HepG2 (cell line): ENCODE data around the gene NXPH1. TPM values are rescaled to one million over a fixed set of nuclear protein-coding genes. Genes with fewer than 3 reads are reported as not detected.

Experiments
- ATAC-seq: fragments of 200-7000 bp; cut with Tn5 transposase; 3 replicates; pipeline ENCODE4 v1.9.1; 2020; ENCODE audit warnings: mild to moderate bottlenecking, moderate library complexity
- BruUV-seq: library from RNA; stranded (reverse); fragments of 400-500 nt; replicated peaks from 2 replicates; lab custom pipeline; 2021; lab: Mats Ljungman, UMichigan
- CTCF ChIA-PET: fragments of 300-600 bp; formaldehyde crosslinking; extraction: SDS; loops from one replicate; lab custom pipeline; 2021; ENCODE audit warnings: low total read pairs, inconsistent platforms, low intra/inter-chr PET ratio; lab: Yijun Ruan, JAX
- POLR2A ChIA-PET: fragments of 350-600 bp; sonication (Branson Sonifier 250); formaldehyde crosslinking; loops from one replicate; lab custom pipeline; 2020; ENCODE audit warnings: antibody characterized with exemption, inconsistent platforms; lab: Yijun Ruan, JAX
- DNase-seq: peaks from one replicate; pipeline ENCODE4 v3.0.0-alpha.2; 2015; ENCODE audit warnings: low spot score
- FAIRE-seq: peaks from 3 replicates; lab custom pipeline; 2011; peaks lifted over from hg19 to GRCh38; lab: Jason Lieb, UNC
- H2AFZ ChIP-seq: one replicate; pipeline ENCODE4 v1.6.1; 2011; ENCODE audit warnings: low read length, inconsistent platforms
- H3K27ac ChIP-seq: fragments of 300-600 bp; 3 replicates; pipeline ENCODE4 v1.8.0; 2011; ENCODE audit warnings: mixed run types, mild to moderate bottlenecking, mixed read lengths, low read length, inconsistent platforms; ENCODE audit not compliant: insufficient read depth; ENCODE audit errors: extremely low read length
- H3K27me3 ChIP-seq, 2 experiments: fragments of 200-600 bp in 1 of 2; 2 replicates in 1 of 2; 3 replicates in 1 of 2; pipeline versions ENCODE4 v1.6.0 to v1.8.0; 2011; ENCODE audit warnings: low read length in 2 of 2, mild to moderate bottlenecking in 2 of 2, moderate library complexity in 2 of 2, inconsistent platforms in 1 of 2; ENCODE audit not compliant: insufficient read depth in 2 of 2, control insufficient read depth in 1 of 2
- H3K36me3 ChIP-seq, 2 experiments: fragments of 200-600 bp in 1 of 2; replicated peaks in 1 of 2; 2 replicates in 1 of 2; 3 replicates in 1 of 2; pipeline versions ENCODE4 v1.5.1 to v1.8.0; 2011; ENCODE audit warnings: low read length in 2 of 2, inconsistent platforms in 1 of 2; ENCODE audit not compliant: insufficient read depth in 2 of 2, control insufficient read depth in 1 of 2
- H3K4me1 ChIP-seq: 2 replicates; pipeline ENCODE4 v1.5.1; 2012; ENCODE audit warnings: low read length, inconsistent platforms; ENCODE audit not compliant: insufficient read depth
- H3K4me2 ChIP-seq: 2 replicates; pipeline ENCODE4 v1.6.0; 2011; ENCODE audit warnings: low read depth, low read length, inconsistent platforms
- H3K4me3 ChIP-seq, 3 experiments: fragments of 200-600 bp in 1 of 3; sonication (generic), shearing (Covaris generic) in 1 of 3; replicated peaks in 1 of 3; 2 replicates each; pipeline ENCODE4 v1.5.1; 2011 to 2016; ENCODE audit warnings: low read length in 3 of 3, inconsistent platforms in 2 of 3, low read depth in 2 of 3, mild to moderate bottlenecking in 2 of 3, control low read depth in 1 of 3, mixed read lengths in 1 of 3; ENCODE audit not compliant: insufficient read depth in 1 of 3
- H3K79me2 ChIP-seq: one replicate; pipeline ENCODE4 v1.6.1; 2011; ENCODE audit warnings: low read length, inconsistent platforms; ENCODE audit not compliant: insufficient read depth
- H3K9ac ChIP-seq: 2 replicates; pipeline ENCODE4 v1.6.0; 2011; ENCODE audit warnings: mild to moderate bottlenecking, low read depth, low read length, inconsistent platforms; ENCODE audit not compliant: insufficient read depth
- H3K9me3 ChIP-seq: 2 replicates; pipeline ENCODE4 v1.5.1; 2012; ENCODE audit warnings: mild to moderate bottlenecking, low read length
- H4K20me1 ChIP-seq: 2 replicates; pipeline ENCODE4 v1.6.0; 2011; ENCODE audit warnings: inconsistent platforms, mild to moderate bottlenecking, low read length, moderate library complexity; ENCODE audit not compliant: insufficient read depth
- GPN1 ChIP-seq: sonication (generic); formaldehyde crosslinking; IDR thresholded peaks from 2 replicates; pipeline ENCODE4 v1.5.1; 2020; ENCODE audit warnings: missing genetic modification reagents, borderline replicate concordance
- HDAC1 ChIP-seq: sonication (generic); formaldehyde crosslinking; IDR thresholded peaks from 2 replicates; pipeline ENCODE4 v1.5.1; 2020; ENCODE audit warnings: mild to moderate bottlenecking, missing genetic modification reagents
- NONO ChIP-seq, 2 experiments: fragments of 450-650 bp in 1 of 2; sonication (generic) in 1 of 2; formaldehyde crosslinking in 1 of 2; IDR thresholded peaks in 1 of 2; conservative IDR thresholded peaks in 1 of 2; 2 replicates each; pipeline versions ENCODE4 v1.6.1 to v1.8.0; 2017 to 2022; ENCODE audit warnings: mild to moderate bottlenecking in 1 of 2, missing genetic modification reagents in 1 of 2, moderate library complexity in 1 of 2
- ZNF547 ChIP-seq: sonication (generic); formaldehyde crosslinking; IDR thresholded peaks from 2 replicates; pipeline ENCODE4 v1.5.1; 2020; ENCODE audit warnings: mild to moderate bottlenecking, missing genetic modification reagents
- ZNF737 ChIP-seq: sonication (generic); formaldehyde crosslinking; IDR thresholded peaks from 2 replicates; pipeline ENCODE4 v1.5.0; 2020; ENCODE audit warnings: missing genetic modification reagents, mild to moderate bottlenecking, borderline replicate concordance
- WGBS: methylation state at CpG from one replicate; pipeline ENCODE4 v1.1.6; 2017; ENCODE audit warnings: low lambda C conversion rate; 5-methylcytosine and 5-hydroxymethylcytosine counted together
- in situ Hi-C: cut with HindIII; loops from 2 replicates; pipeline ENCODE4 v1.10.0; 2017; ENCODE audit warnings: low pct_unique_long_range_greater_than_20kb; ENCODE audit not compliant: extremely low pct_ligation_motif_present
- intact Hi-C: fragments of 100-400 bp; cut with micrococcal nuclease; formaldehyde crosslinking; loops from one replicate; pipeline ENCODE4 v1.10.0; 2022; ENCODE audit not compliant: unreplicated experiment
- polyA plus RNA-seq, 8 experiments: library from polyadenylated mRNA; depleted of rRNA in 3 of 8; stranded (reverse) in 7 of 8; unstranded in 1 of 8; fragments of >200 nt; fragmentation: Illumina TruSeq in 4 of 8; extraction: Trizol in 4 of 8; gene quantifications; 2 replicates each; pipeline versions ENCODE4 v1.2.1 to v1.2.3, GENCODE V29; 2011 to 2016; ENCODE audit warnings: low read depth in 4 of 8, missing spikeins in 1 of 8, mixed read lengths in 1 of 8; ENCODE audit not compliant: insufficient read depth in 1 of 8
- total RNA-seq, 5 experiments: library from RNA; depleted of rRNA; stranded (reverse); fragments of >200 nt; fragmentation: Illumina TruSeq; extraction: Trizol; gene quantifications; 2 replicates each; pipeline ENCODE4 v1.2.3, GENCODE V29; 2016; ENCODE audit warnings: low read depth in 1 of 5
- TF ChIP-seq, protein P1 (sequence below): sonication (generic); formaldehyde crosslinking; IDR thresholded peaks from 2 replicates; pipeline ENCODE4 v1.8.0; 2022; ENCODE audit warnings: missing genetic modification reagents, mild to moderate bottlenecking, borderline replicate concordance
- TF ChIP-seq, protein P2 (sequence below): IDR thresholded peaks from 2 replicates; pipeline ENCODE4 v1.6.1; 2016; ENCODE audit warnings: low read depth, missing genetic modification reagents, missing compliant biosample characterization
- TF ChIP-seq, protein P3 (sequence below): sonication (generic); formaldehyde crosslinking; IDR thresholded peaks from 2 replicates; pipeline ENCODE4 v1.9.0; 2022; ENCODE audit warnings: missing genetic modification reagents, mild to moderate bottlenecking, borderline replicate concordance
- TF ChIP-seq, protein P4 (sequence below): sonication (generic); formaldehyde crosslinking; IDR thresholded peaks from 2 replicates; pipeline ENCODE4 v1.8.0; 2022; ENCODE audit warnings: missing genetic modification reagents, low read depth, mild to moderate bottlenecking, borderline replicate concordance
- TF ChIP-seq, protein P5 (sequence below): IDR thresholded peaks from 2 replicates; pipeline ENCODE4 v1.6.1; 2016; ENCODE audit warnings: control low read depth
- TF ChIP-seq, protein P6 (sequence below): sonication (generic); formaldehyde crosslinking; conservative IDR thresholded peaks from 2 replicates; pipeline ENCODE4 v1.4.0; 2020; ENCODE audit warnings: missing genetic modification reagents

The NXPH1 gene
- total and polyA plus RNA-seq, 2 of the 13 experiments (the other 11 are each of a cell fraction or from before 2014, with no cell fraction given): not detected

DNA sequence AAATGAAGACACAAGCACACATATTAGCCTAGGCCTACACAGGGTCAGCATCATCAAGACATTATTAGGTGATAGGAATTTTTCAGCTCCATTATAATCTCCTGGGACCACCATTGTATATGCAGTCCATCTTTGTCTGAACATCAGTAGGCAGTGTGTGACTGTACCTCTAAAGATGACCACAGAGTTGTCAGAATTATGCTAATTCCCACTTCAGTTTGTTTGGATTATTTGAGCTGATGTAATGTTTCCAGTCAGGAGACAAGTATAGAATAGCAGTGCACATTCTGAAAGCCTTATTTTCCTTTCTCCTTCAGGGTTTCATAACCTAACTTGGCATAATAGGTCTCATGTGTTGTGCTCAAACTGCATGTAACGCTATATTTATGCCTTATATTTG lies 306.4 kb downstream of the NXPH1 start:
- no peak for ATAC-seq
- POLR2A ChIA-PET: no interaction called here
- Histone ChIP-seq H3K4me3 (no peak overlapping the region), H2AFZ (no peak overlapping the region), H3K9ac (no peak overlapping the region), H3K36me3 (no peaks in the 10 kb centered on the region), H3K4me1 (no peaks in the 10 kb centered on the region), H3K4me2 (no peak overlapping the region), H3K9me3 (peaks cover 15% of the 10 kb centered on the region), H3K27me3 (no peaks in the 10 kb centered on the region), H4K20me1 (no peaks in the 10 kb centered on the region), H3K79me2 (no peaks in the 10 kb centered on the region), H3K27ac (no peak overlapping the region)
- DNase-seq: no peak
- 0% methylated on average over 1 of the region's 1 CpG for WGBS
- no TSS peak for BruUV-seq
- no peak for FAIRE-seq
- CTCF ChIA-PET: no interaction called here
- intact Hi-C loops: no loop called here
- in situ Hi-C loops: no loop called here
- TF ChIP-seq ZNF547 (no peak), ZNF737 (CRISPR knock-in tag) (no peak), NONO (IDR thresholded peaks at IDR 0.05) (no peak), NONO (CRISPR knock-in tag; conservative IDR thresholded peaks at IDR 0.05) (no peak), HDAC1 (CRISPR knock-in tag) (no peak), GPN1 (CRISPR knock-in tag) (no peak)
- TF ChIP-seq, protein P1, sequence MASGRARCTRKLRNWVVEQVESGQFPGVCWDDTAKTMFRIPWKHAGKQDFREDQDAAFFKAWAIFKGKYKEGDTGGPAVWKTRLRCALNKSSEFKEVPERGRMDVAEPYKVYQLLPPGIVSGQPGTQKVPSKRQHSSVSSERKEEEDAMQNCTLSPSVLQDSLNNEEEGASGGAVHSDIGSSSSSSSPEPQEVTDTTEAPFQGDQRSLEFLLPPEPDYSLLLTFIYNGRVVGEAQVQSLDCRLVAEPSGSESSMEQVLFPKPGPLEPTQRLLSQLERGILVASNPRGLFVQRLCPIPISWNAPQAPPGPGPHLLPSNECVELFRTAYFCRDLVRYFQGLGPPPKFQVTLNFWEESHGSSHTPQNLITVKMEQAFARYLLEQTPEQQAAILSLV (CRISPR knock-in tag): no peak
- TF ChIP-seq, protein P2, sequence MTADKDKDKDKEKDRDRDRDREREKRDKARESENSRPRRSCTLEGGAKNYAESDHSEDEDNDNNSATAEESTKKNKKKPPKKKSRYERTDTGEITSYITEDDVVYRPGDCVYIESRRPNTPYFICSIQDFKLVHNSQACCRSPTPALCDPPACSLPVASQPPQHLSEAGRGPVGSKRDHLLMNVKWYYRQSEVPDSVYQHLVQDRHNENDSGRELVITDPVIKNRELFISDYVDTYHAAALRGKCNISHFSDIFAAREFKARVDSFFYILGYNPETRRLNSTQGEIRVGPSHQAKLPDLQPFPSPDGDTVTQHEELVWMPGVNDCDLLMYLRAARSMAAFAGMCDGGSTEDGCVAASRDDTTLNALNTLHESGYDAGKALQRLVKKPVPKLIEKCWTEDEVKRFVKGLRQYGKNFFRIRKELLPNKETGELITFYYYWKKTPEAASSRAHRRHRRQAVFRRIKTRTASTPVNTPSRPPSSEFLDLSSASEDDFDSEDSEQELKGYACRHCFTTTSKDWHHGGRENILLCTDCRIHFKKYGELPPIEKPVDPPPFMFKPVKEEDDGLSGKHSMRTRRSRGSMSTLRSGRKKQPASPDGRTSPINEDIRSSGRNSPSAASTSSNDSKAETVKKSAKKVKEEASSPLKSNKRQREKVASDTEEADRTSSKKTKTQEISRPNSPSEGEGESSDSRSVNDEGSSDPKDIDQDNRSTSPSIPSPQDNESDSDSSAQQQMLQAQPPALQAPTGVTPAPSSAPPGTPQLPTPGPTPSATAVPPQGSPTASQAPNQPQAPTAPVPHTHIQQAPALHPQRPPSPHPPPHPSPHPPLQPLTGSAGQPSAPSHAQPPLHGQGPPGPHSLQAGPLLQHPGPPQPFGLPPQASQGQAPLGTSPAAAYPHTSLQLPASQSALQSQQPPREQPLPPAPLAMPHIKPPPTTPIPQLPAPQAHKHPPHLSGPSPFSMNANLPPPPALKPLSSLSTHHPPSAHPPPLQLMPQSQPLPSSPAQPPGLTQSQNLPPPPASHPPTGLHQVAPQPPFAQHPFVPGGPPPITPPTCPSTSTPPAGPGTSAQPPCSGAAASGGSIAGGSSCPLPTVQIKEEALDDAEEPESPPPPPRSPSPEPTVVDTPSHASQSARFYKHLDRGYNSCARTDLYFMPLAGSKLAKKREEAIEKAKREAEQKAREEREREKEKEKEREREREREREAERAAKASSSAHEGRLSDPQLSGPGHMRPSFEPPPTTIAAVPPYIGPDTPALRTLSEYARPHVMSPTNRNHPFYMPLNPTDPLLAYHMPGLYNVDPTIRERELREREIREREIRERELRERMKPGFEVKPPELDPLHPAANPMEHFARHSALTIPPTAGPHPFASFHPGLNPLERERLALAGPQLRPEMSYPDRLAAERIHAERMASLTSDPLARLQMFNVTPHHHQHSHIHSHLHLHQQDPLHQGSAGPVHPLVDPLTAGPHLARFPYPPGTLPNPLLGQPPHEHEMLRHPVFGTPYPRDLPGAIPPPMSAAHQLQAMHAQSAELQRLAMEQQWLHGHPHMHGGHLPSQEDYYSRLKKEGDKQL: no peak
- TF ChIP-seq, protein P3, sequence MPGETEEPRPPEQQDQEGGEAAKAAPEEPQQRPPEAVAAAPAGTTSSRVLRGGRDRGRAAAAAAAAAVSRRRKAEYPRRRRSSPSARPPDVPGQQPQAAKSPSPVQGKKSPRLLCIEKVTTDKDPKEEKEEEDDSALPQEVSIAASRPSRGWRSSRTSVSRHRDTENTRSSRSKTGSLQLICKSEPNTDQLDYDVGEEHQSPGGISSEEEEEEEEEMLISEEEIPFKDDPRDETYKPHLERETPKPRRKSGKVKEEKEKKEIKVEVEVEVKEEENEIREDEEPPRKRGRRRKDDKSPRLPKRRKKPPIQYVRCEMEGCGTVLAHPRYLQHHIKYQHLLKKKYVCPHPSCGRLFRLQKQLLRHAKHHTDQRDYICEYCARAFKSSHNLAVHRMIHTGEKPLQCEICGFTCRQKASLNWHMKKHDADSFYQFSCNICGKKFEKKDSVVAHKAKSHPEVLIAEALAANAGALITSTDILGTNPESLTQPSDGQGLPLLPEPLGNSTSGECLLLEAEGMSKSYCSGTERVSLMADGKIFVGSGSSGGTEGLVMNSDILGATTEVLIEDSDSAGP (CRISPR knock-in tag): no peak
- TF ChIP-seq, protein P4, sequence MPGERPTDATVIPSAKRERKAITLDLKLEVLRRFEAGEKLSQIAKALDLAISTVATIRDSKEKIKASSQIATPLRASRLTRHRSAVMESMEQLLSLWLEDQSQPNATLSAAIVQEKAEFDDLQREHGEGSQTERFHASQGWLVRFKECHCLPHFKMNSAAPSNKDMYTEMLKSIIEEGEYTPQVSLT (CRISPR knock-in tag): no peak
- TF ChIP-seq, protein P5, sequence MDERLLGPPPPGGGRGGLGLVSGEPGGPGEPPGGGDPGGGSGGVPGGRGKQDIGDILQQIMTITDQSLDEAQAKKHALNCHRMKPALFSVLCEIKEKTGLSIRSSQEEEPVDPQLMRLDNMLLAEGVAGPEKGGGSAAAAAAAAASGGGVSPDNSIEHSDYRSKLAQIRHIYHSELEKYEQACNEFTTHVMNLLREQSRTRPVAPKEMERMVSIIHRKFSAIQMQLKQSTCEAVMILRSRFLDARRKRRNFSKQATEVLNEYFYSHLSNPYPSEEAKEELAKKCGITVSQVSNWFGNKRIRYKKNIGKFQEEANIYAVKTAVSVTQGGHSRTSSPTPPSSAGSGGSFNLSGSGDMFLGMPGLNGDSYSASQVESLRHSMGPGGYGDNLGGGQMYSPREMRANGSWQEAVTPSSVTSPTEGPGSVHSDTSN: no peak
- TF ChIP-seq, protein P6, sequence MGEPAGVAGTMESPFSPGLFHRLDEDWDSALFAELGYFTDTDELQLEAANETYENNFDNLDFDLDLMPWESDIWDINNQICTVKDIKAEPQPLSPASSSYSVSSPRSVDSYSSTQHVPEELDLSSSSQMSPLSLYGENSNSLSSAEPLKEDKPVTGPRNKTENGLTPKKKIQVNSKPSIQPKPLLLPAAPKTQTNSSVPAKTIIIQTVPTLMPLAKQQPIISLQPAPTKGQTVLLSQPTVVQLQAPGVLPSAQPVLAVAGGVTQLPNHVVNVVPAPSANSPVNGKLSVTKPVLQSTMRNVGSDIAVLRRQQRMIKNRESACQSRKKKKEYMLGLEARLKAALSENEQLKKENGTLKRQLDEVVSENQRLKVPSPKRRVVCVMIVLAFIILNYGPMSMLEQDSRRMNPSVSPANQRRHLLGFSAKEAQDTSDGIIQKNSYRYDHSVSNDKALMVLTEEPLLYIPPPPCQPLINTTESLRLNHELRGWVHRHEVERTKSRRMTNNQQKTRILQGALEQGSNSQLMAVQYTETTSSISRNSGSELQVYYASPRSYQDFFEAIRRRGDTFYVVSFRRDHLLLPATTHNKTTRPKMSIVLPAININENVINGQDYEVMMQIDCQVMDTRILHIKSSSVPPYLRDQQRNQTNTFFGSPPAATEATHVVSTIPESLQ (CRISPR knock-in tag): no peak
